H54 (cell line): ENCODE measurements around the gene GRK1.
"Not testable (repeated sequence)": the region's sequence is repeated elsewhere in the genome, so short reads cannot be mapped to it uniquely, and the experiment has no call there.

Experiments used
- DNase-seq: peaks from one replicate; pipeline ENCODE4 v3.0.0; 2011; ENCODE audit warnings: low spot score, mixed read lengths; ENCODE audit not compliant: insufficient read length
- FAIRE-seq: peaks from 3 replicates; lab custom pipeline; 2011; peaks lifted over from hg19 to GRCh38; lab: Jason Lieb, UNC
- POLR2A ChIP-seq: IDR thresholded peaks from 2 replicates; pipeline ENCODE4 v1.6.1; 2011; ENCODE audit warnings: low read depth, mild to moderate bottlenecking, low read length

GRK1 gene

GRCh38 chr13:113666951-113667701, at the start of gene GRK1:
GRK1 (plus strand) TSS chr13:113667219; CDS start chr13:113667387, 168 bp downstream.
- FAIRE-seq (no peak), DNase-seq (no peak)
- no peak for TF ChIP-seq POLR2A

GRCh38 chr13:113617961-113618360, 49.1 kb upstream of the GRK1 start:
- no peak for TF ChIP-seq POLR2A
- DNase-seq (no peak), FAIRE-seq (no peak)

DNA sequence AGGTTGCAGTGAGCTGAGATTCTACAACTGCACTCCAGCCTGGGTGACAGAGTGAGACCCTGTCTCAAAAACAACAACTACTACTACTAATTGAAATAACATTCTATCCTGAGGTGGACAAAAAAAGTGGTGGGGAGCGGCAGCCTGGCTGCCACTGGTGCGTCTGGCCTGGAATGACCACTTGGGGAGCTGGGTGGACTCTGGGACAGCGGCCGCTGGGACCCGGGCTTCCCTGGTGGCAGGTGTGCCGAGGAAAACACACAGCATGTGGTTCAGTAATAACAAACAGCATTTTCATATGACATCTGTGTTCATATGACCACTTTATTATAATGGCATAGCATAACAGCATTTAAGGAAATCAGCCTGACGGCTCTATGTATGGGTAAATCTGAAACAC, 48.6 kb upstream of the GRK1 start:
- no peak for FAIRE-seq
- TF ChIP-seq POLR2A, result no peak

DNA sequence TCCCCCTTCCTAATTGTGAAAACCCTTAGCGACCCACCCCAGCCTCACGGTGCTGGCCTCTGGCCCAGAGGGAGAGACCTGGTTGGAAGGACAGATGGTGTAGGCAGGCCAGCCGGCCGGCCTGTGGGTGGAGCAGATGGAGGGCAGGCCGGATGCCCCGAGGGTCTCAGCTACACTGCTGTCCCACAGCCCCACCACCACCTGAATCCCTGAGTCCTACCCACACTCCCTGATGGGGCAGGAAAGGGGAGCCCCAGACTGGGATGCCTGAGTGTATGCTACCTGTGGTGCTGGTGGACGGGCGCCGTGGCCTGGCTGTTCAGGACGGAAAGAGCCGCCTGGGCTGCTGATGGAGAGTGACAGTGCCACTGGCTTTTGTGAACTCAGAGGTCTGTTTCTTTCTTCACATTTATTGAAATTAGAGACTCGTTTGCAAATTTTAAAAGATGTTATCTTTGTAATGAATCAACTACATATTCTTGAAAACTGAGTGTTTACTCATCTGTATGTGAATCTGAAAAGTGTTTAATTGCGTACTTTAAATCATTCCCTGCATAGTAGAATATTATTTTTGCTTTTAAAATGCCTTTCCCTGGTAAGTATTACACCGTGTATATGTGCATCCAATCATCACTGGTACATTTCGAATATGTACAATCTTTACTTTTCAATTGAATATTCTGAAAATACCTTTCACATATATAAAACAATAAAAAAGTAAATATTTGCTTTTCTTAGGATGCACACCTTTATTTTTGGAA, 46.8 kb upstream of the GRK1 start:
- FAIRE-seq, result no peak
- no peak for TF ChIP-seq POLR2A

More for the DNA sequence above, 48.6 kb upstream of the GRK1 start:
- DNase-seq, result no peak

DNA sequence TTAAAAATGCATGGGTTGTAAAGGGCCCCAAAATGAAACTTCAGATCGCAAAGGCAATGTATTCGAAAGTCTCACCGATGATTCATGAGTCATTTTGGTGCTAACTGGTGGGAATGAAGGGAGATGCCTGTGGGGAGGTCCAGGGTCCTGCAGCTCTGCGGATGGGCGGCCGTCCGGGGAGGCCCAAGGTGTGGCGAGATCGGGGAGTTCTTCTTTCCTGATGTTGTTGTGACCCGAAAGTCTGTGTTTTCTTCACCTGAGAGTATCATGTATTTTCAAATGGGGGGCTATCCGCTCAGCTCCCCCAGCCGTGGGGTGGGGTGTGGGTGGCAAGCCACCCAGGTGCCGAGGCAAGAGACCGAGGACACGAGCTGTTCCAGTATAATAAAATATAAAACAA, 46.0 kb upstream of the GRK1 start:
- DNase-seq, result no peak
- TF ChIP-seq POLR2A, result no peak
- FAIRE-seq, result no peak

More for the DNA sequence above, 46.8 kb upstream of the GRK1 start:
- DNase-seq, result no peak

DNA sequence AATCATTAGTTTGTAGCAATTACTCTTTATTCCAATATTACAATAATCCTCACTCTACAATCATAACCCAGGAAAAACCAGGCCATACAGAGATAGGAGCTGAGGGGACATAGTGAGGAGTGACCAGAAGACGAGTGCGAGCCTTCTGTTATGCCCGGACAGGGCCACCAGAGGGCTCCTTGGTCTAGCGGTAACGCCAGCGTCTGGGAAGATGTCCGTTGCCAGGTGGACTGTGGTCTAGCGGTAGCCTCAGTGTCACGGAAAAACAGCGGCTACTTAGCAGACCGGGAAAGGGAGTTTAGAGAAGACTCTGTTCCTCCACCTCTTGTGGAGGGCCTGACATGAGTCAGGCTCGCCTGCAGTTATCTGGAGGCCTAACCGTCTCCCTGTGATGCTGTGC, 45.5 kb upstream of the GRK1 start:
- DNase-seq, FAIRE-seq: not testable (repeated sequence)

GRCh38 chr13:113621986-113622550, 45.0 kb upstream of the GRK1 start:
- DNase-seq, FAIRE-seq: not testable (repeated sequence)

DNA sequence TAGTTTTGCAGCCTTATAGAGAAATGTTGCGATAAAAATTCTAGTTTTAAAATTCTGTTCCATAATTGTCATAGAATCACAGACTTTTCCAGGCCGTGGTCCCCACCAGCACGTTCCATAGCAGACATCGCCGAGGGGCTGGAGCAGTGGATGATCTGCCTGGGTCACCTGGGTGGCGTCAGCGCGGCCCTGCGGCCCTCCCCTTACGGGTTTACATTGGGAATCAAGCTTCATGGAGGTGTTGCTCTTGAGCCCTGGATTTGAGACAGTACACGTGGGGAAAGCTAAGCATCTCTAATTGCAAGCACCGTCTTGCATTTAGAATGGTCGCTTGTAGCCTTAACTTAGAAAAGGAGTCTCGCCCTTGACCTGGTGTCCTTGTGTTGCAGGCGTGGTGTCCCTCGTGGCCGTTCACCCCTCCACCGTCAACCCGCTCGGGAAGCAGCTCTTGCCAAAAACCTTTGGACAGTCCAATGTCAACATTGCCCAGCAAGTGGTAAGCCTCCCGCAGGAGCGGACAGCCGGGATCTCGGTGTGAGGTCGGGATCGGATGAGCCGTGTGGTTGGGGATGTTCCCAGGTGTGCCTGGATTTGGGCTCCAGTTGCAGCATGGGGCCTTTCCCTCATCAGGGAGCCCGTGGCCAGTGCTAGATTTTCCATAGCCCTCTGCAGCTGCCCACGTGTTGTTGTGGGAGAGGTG, 44.1 kb upstream of the GRK1 start:
- FAIRE-seq (no peak), DNase-seq (no peak)
- no peak for TF ChIP-seq POLR2A

DNA sequence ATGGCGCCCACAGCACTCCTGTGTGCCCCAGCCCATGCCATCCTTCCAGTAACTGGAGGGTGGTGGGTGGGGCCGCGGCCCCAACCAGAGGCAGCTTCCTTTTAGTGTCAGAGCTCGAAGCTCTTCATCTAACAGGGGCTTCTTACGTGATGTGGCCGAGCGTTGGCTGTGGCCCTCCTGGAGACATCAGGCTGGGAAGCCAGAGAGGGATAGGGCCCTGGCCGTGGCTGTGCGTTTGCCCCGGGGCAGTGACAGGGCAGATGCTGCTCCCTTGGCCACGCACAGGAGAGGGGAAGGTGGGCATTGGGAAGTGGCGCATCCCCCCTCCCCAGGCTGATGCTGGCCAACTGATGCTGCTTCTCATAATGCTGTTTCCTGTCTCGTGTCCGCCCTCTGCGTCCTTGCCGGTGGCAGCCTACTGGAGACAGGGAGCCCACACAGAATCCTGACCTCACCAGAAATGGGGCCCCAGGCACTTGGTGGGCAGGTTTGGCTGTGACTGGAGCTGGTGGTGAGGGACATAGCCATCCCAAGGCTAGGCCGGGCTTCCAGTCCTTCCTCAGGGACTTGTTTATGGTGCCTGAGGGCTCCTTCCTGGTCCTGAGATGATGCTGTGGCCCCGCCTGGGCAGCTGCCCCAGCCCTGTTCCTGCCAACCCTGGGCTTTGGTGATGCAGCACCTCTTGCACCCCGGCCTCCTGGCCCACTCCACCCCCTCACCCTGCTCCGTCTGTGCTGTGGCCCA, 43.4 kb upstream of the GRK1 start:
- no peak for TF ChIP-seq POLR2A
- DNase-seq (peak; percentile 48), FAIRE-seq (no peak)

DNA sequence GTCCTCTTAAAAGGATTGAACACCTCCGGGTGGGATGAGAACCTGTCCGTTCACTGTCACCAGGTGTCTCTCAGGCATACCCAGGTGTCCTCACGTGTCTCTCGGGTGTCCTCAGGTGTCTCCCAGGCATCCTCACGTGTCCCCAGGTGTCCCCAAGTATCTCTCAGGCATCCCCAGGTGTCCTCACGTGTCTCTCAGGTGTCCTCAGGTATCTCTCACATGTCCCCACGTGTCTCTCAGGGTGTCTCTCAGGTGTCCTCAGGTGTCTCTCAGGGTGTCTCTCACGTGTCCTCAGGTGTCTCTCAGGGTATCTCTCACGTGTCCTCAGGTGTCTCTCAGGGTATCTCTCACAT, 42.8 kb upstream of the GRK1 start:
- FAIRE-seq, result no peak
- no peak for TF ChIP-seq POLR2A

GRCh38 chr13:113624640-113625304, 42.2 kb upstream of the GRK1 start:
- DNase-seq, result not testable (repeated sequence)

More for the DNA sequence above, 42.8 kb upstream of the GRK1 start:
- DNase-seq, result no peak

DNA sequence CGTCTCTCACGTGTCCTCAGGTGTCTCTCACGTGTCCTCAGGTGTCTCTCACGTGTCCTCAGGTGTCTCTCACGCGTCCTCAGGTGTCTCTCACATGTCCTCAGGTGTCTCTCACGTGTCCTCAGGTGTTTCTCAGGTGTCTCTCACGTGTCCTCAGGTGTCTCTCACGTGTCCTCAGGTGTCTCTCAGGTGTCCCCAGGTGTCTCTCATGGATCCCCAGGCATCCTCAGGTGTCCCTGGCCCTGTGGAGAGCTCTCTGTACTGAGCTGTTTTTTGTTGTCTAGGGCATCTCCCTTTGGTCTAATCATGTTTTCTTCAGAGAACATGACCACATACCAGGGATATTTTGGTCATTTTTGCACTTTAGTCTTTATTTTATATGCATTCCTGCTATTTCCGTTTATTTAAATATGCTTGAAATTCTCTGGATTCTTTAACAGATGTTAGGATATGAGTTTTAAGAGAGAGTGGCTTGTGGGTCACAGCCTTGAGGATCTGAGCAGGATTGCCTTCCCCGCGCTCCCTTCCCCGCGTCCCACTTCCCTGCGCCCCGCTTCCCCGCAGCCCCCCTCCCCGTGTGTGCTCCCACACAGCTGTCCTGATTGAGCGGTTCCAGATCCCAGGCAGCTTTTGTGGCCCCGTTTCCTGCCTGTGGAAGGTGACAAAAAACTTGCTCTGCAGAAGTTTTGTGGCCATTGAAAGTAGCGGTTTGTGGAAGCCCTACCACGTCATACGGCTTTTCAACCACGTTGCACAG, 40.9 kb upstream of the GRK1 start:
- FAIRE-seq, result no peak
- TF ChIP-seq POLR2A, result no peak
- DNase-seq, result no peak

More at GRCh38 chr13:113624640-113625304, 42.2 kb upstream of the GRK1 start:
- not testable (repeated sequence) for FAIRE-seq
